HEK293 (cell line): ENCODE results near the gene TCAF2.
"Not testable (repeated sequence)": the region's sequence is repeated elsewhere in the genome, so short reads cannot be mapped to it uniquely, and the experiment has no call there.

Experiments
- CTCF ChIA-PET: fragments of 350-600 bp; formaldehyde crosslinking; extraction: SDS; loops from one replicate; lab custom pipeline; 2021; ENCODE audit warnings: antibody characterized with exemption; lab: Yijun Ruan, JAX
- POLR2A ChIA-PET: fragments of 300-600 bp; formaldehyde crosslinking; extraction: SDS; loops from one replicate; lab custom pipeline; 2020; ENCODE audit warnings: antibody characterized with exemption, inconsistent platforms; lab: Yijun Ruan, JAX
- H3K27ac ChIP-seq: fragments of 200-500 bp; sonication (Bioruptor generic); 2 replicates; pipeline ENCODE4 v1.5.1; 2014; ENCODE audit warnings: low read depth, low read length, control low read depth, inconsistent platforms; ENCODE audit errors: extremely low read depth
- H3K36me3 ChIP-seq, 2 experiments: fragments of 200-500 bp in 1 of 2; sonication (Bioruptor generic) in 1 of 2; 1 replicate in 1 of 2; 2 replicates in 1 of 2; pipeline ENCODE4 v1.5.1; 2014 to 2017; ENCODE audit warnings: inconsistent platforms in 2 of 2, low read length in 2 of 2; ENCODE audit not compliant: control insufficient read depth in 2 of 2, insufficient read depth in 1 of 2
- H3K4me1 ChIP-seq: fragments of 200-500 bp; sonication (Bioruptor generic); 2 replicates; pipeline ENCODE4 v1.5.1; 2014; ENCODE audit warnings: mild to moderate bottlenecking, low read length, inconsistent platforms; ENCODE audit not compliant: control insufficient read depth, insufficient read depth
- H3K4me3 ChIP-seq: 2 replicates; pipeline ENCODE4 v1.5.1; 2011; ENCODE audit warnings: low read depth, mild to moderate bottlenecking, control low read depth, low read length, moderate library complexity
- H3K9me3 ChIP-seq: fragments of 200-500 bp; sonication (Bioruptor generic); 2 replicates; pipeline ENCODE4 v1.5.1; 2014; ENCODE audit warnings: low read depth, low read length, inconsistent platforms; ENCODE audit not compliant: control insufficient read depth, insufficient read depth

The TCAF2 gene

GRCh38 chr7:143620646-143621045 is at the start of gene TCAF2:
Gene TCAF2, plus strand, starts transcription at chr7:143620974.
- H3K36me3 ChIP-seq, H3K9me3 ChIP-seq, POLR2A ChIA-PET, H3K27ac ChIP-seq, H3K4me3 ChIP-seq, H3K4me1 ChIP-seq, CTCF ChIA-PET: not testable (repeated sequence)

GRCh38 chr7:143571501-143571900 is 49.3 kb upstream of the TCAF2 start, which contains the start of gene CTAGE15:
Gene CTAGE15, plus strand, starts transcription at chr7:143571801. Its CDS starts 17 bp downstream, at chr7:143571818.
- H3K36me3 ChIP-seq, H3K4me1 ChIP-seq, H3K27ac ChIP-seq, CTCF ChIA-PET, H3K4me3 ChIP-seq, H3K9me3 ChIP-seq, POLR2A ChIA-PET: not testable (repeated sequence)

GRCh38 chr7:143588183-143588582 is 32.6 kb upstream of the TCAF2 start:
- H3K9me3 ChIP-seq, H3K36me3 ChIP-seq, H3K4me1 ChIP-seq, H3K27ac ChIP-seq, CTCF ChIA-PET, H3K4me3 ChIP-seq, POLR2A ChIA-PET: not testable (repeated sequence)

GRCh38 chr7:143589897-143590296 is 30.9 kb upstream of the TCAF2 start:
- CTCF ChIA-PET, H3K27ac ChIP-seq, H3K9me3 ChIP-seq, H3K4me3 ChIP-seq, POLR2A ChIA-PET, H3K4me1 ChIP-seq, H3K36me3 ChIP-seq: not testable (repeated sequence)

GRCh38 chr7:143598086-143598485 is 22.7 kb upstream of the TCAF2 start:
- CTCF ChIA-PET, H3K27ac ChIP-seq, H3K4me1 ChIP-seq, H3K4me3 ChIP-seq, H3K36me3 ChIP-seq, H3K9me3 ChIP-seq, POLR2A ChIA-PET: not testable (repeated sequence)

GRCh38 chr7:143603549-143603948 is 17.2 kb upstream of the TCAF2 start:
- H3K4me1 ChIP-seq, H3K36me3 ChIP-seq, POLR2A ChIA-PET, H3K27ac ChIP-seq, CTCF ChIA-PET, H3K4me3 ChIP-seq, H3K9me3 ChIP-seq: not testable (repeated sequence)

- H3K4me3 ChIP-seq, H3K36me3 ChIP-seq, CTCF ChIA-PET, H3K4me1 ChIP-seq, H3K27ac ChIP-seq, H3K9me3 ChIP-seq, POLR2A ChIA-PET: not testable (repeated sequence)
Observed at GRCh38 chr7:143606088-143606487, 14.7 kb upstream of the TCAF2 start.

GRCh38 chr7:143615545-143615944 is 5.2 kb upstream of the TCAF2 start:
- H3K36me3 ChIP-seq, CTCF ChIA-PET, H3K4me3 ChIP-seq, POLR2A ChIA-PET, H3K27ac ChIP-seq, H3K9me3 ChIP-seq, H3K4me1 ChIP-seq: not testable (repeated sequence)

GRCh38 chr7:143617204-143617603 is 3.6 kb upstream of the TCAF2 start:
- H3K4me1 ChIP-seq, H3K27ac ChIP-seq, H3K4me3 ChIP-seq, CTCF ChIA-PET, H3K9me3 ChIP-seq, H3K36me3 ChIP-seq, POLR2A ChIA-PET: not testable (repeated sequence)

- H3K4me3 ChIP-seq, H3K9me3 ChIP-seq, POLR2A ChIA-PET, H3K4me1 ChIP-seq, H3K27ac ChIP-seq, CTCF ChIA-PET, H3K36me3 ChIP-seq: not testable (repeated sequence)
Observed at GRCh38 chr7:143620058-143620457, 716 bp upstream of the TCAF2 start.

GRCh38 chr7:143621175-143621574 is 401 bp downstream of the TCAF2 start:
- CTCF ChIA-PET, POLR2A ChIA-PET: not testable (repeated sequence)

GRCh38 chr7:143622130-143622529 is 1.4 kb downstream of the TCAF2 start:
- H3K4me3 ChIP-seq, H3K4me1 ChIP-seq, H3K27ac ChIP-seq, POLR2A ChIA-PET, CTCF ChIA-PET, H3K9me3 ChIP-seq, H3K36me3 ChIP-seq: not testable (repeated sequence)

More at GRCh38 chr7:143621175-143621574, 401 bp downstream of the TCAF2 start:
- H3K9me3 ChIP-seq, H3K36me3 ChIP-seq, H3K4me1 ChIP-seq, H3K27ac ChIP-seq, H3K4me3 ChIP-seq: not testable (repeated sequence)
